Smooth muscle cell (in vitro differentiated cells): ENCODE data around the gene ETFB. TPM values are rescaled to one million over a fixed set of nuclear protein-coding genes. Genes with fewer than 3 reads are reported as not detected.
A peak's percentile ranks its signal among the peaks of the same experiment; 100 is the strongest.

Source experiments
- DNase-seq: peaks from one replicate; lab custom pipeline; 2025; ENCODE audit not compliant: unreplicated experiment; lab: John Stamatoyannopoulos, UW
- H2AFZ ChIP-seq: fragments of 200-600 bp; sonication (generic); 2 replicates; pipeline ENCODE4 v1.6.0; 2016; ENCODE audit warnings: antibody characterized with exemption, low read depth, mild to moderate bottlenecking
- H3F3A ChIP-seq: fragments of 200-600 bp; sonication (generic); 2 replicates; pipeline ENCODE4 v1.6.0; 2017; ENCODE audit warnings: antibody characterized with exemption, low read depth
- H3K27ac ChIP-seq: fragments of 200-600 bp; sonication (generic); 2 replicates; pipeline ENCODE4 v1.5.1; 2016; ENCODE audit warnings: low read depth, mild to moderate bottlenecking
- H3K27me3 ChIP-seq: fragments of 200-600 bp; sonication (generic); 2 replicates; pipeline ENCODE4 v1.6.1; 2016; ENCODE audit warnings: low read depth, mild to moderate bottlenecking
- H3K36me3 ChIP-seq: fragments of 200-600 bp; sonication (generic); 2 replicates; pipeline ENCODE4 v1.5.1; 2016; ENCODE audit warnings: low read depth
- H3K4me1 ChIP-seq: fragments of 200-600 bp; sonication (generic); 2 replicates; pipeline ENCODE4 v1.5.1; 2016; ENCODE audit warnings: low read depth
- H3K4me2 ChIP-seq: fragments of 200-600 bp; sonication (generic); 2 replicates; pipeline ENCODE4 v1.6.0; 2016; ENCODE audit warnings: mild to moderate bottlenecking
- H3K4me3 ChIP-seq: fragments of 200-600 bp; sonication (generic); 2 replicates; pipeline ENCODE4 v1.5.1; 2016; ENCODE audit warnings: mild to moderate bottlenecking
- H3K79me2 ChIP-seq: fragments of 200-600 bp; sonication (generic); 2 replicates; pipeline ENCODE4 v1.6.0; 2016; ENCODE audit warnings: low read depth, mild to moderate bottlenecking
- H3K9ac ChIP-seq: fragments of 200-600 bp; sonication (generic); 2 replicates; pipeline ENCODE4 v1.6.0; 2016; ENCODE audit warnings: low read depth
- H3K9me3 ChIP-seq: fragments of 200-600 bp; sonication (generic); replicated peaks from 2 replicates; pipeline ENCODE4 v1.5.1; 2016; ENCODE audit warnings: low read depth
- H4K20me1 ChIP-seq: fragments of 200-600 bp; sonication (generic); 2 replicates; pipeline ENCODE4 v1.6.0; 2016; ENCODE audit warnings: low read depth
- WGBS: methylation state at CpG from one replicate; pipeline ENCODE4 v1.1.7; 2016; ENCODE audit warnings: low lambda C conversion rate; 5-methylcytosine and 5-hydroxymethylcytosine counted together
- polyA plus RNA-seq: library from polyadenylated mRNA; unstranded; fragments of >200 nt; fragmentation: Nextera tagmentation; extraction: Ambion mirVana; gene quantifications from 2 replicates; pipeline ENCODE4 v1.2.1, GENCODE V29; 2016
- total RNA-seq: library from RNA; depleted of rRNA; stranded (reverse); fragments of >200 nt; gene quantifications from 2 replicates; pipeline ENCODE4 v1.2.3, GENCODE V29; 2014
- TF ChIP-seq, protein P1 (sequence below): fragments of 200-600 bp; sonication (generic); IDR thresholded peaks from 2 replicates; pipeline ENCODE4 v1.5.1; 2017; ENCODE audit warnings: borderline replicate concordance, mild to moderate bottlenecking, antibody characterized with exemption; ENCODE audit not compliant: insufficient read depth, poor library complexity, severe bottlenecking

Gene ETFB
- total and polyA plus RNA-seq, 2 experiments from 2014 or later, result 51.1 to 94.5 TPM

DNA sequence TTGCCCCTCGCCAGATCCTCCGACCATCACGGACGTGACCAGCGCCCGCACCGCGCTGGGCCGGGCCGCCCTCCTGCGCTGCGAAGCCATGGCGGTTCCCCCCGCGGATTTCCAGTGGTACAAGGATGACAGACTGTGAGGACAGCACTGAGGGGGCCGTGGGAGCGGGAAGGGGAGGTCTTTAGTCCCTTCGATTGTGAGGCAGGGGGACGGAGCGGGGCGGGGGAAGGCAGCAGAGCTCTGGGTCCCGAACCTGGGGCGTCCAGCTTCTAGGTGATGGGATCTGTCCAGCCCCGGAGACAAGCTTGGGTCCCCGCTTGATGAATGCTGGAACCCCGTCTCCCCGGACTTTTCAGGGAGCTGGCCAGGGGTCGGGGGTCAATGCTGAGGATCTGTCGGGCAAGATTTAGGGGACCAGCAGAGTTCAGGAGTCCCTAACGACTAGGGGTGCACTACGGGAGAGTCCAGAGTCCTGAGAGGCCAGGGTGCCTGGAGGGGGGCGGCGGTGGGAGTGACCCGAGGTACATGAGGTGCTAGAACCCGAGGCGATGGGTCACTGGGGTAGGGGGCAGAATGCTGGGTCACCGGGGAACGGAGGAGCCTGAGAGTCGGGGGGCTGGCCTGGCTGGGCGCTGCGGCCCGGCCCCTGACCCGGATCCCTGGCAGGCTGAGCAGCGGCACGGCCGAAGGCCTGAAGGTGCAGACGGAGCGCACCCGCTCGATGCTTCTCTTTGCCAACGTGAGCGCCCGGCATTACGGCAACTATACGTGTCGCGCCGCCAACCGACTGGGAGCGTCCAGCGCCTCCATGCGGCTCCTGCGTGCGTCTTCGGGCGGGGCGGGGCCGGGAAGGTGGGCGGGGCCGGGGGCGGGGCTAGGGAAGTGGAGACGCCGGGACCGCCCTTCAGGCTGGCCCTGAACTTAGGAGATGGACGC is 38.9 kb downstream of the ETFB start:
- no peak overlapping the region for H2AFZ ChIP-seq
- peak overlapping the region; percentile 77 for H3K4me2 ChIP-seq
- H3K4me3 ChIP-seq, result peak overlapping the region; percentile 25

DNA sequence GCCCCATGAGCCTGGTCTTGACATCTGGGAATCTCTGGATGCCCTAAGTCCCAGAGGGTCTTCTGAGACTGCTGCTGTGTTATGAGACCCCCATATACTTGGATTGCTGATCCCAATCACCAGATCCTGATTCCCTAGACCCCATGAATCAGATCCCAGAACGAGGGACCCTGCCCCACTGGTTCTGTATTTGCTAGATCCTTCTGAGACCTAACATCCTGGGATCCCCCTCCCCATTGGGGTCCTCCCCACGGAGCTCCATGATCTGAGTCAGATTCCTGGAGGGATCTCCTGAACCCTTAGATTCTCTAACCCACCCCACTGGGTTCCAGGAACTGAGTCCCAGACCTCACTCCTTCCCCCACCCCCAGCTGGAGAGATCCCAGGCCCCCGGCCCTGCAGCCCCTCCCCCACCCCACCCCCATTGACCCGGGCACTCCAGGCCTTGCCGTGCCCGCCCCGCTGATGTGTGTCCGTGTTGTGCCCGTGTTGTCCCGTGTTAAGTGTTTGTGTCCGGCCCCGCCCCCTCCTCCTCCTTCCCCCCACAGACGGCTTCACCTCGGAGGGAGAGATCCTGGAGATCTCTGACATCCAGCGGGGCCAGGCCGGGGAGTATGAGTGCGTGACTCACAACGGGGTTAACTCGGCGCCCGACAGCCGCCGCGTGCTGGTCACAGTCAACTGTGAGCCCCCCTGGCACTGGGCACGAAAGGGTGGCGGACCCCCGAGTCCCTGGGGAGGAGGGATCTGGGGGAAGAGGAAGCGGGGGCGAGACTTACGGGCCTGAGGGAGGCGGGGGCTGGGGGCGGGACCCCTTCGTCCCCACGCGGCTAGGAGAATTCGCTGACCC is 39.7 kb downstream of the ETFB start:
- no peaks in the 10 kb centered on the region for H3K4me1 ChIP-seq
- no peaks in the 10 kb centered on the region for H3K36me3 ChIP-seq
- H3F3A ChIP-seq, result no peaks in the 10 kb centered on the region
- H3K27me3 ChIP-seq, result no peaks in the 10 kb centered on the region
- DNase-seq, result no peak
- H3K27ac ChIP-seq, result no peak overlapping the region
- H3K9me3 ChIP-seq, result no peaks in the 10 kb centered on the region
- H3K79me2 ChIP-seq, result no peaks in the 10 kb centered on the region
- 52% methylated on average over 15 of the region's 36 CpGs for WGBS
- H3K9ac ChIP-seq, result no peak overlapping the region
- no peak overlapping the region for H3K4me3 ChIP-seq
- no peaks in the 10 kb centered on the region for H4K20me1 ChIP-seq
- H2AFZ ChIP-seq, result no peak overlapping the region
- TF ChIP-seq, protein P1, sequence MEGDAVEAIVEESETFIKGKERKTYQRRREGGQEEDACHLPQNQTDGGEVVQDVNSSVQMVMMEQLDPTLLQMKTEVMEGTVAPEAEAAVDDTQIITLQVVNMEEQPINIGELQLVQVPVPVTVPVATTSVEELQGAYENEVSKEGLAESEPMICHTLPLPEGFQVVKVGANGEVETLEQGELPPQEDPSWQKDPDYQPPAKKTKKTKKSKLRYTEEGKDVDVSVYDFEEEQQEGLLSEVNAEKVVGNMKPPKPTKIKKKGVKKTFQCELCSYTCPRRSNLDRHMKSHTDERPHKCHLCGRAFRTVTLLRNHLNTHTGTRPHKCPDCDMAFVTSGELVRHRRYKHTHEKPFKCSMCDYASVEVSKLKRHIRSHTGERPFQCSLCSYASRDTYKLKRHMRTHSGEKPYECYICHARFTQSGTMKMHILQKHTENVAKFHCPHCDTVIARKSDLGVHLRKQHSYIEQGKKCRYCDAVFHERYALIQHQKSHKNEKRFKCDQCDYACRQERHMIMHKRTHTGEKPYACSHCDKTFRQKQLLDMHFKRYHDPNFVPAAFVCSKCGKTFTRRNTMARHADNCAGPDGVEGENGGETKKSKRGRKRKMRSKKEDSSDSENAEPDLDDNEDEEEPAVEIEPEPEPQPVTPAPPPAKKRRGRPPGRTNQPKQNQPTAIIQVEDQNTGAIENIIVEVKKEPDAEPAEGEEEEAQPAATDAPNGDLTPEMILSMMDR, result no peak
- no peak overlapping the region for H3K4me2 ChIP-seq

More for the DNA sequence above, 38.9 kb downstream of the ETFB start:
- Histone ChIP-seq H3F3A (no peaks in the 10 kb centered on the region), H3K9ac (no peak overlapping the region), H3K27me3 (no peaks in the 10 kb centered on the region), H3K79me2 (no peaks in the 10 kb centered on the region), H4K20me1 (no peaks in the 10 kb centered on the region), H3K9me3 (no peaks in the 10 kb centered on the region), H3K27ac (no peak overlapping the region), H3K4me1 (no peaks in the 10 kb centered on the region), H3K36me3 (no peaks in the 10 kb centered on the region)
- DNase-seq, result no peak
- WGBS, result 38% methylated on average over 43 of the region's 75 CpGs
- TF ChIP-seq, protein P1, result no peak

DNA sequence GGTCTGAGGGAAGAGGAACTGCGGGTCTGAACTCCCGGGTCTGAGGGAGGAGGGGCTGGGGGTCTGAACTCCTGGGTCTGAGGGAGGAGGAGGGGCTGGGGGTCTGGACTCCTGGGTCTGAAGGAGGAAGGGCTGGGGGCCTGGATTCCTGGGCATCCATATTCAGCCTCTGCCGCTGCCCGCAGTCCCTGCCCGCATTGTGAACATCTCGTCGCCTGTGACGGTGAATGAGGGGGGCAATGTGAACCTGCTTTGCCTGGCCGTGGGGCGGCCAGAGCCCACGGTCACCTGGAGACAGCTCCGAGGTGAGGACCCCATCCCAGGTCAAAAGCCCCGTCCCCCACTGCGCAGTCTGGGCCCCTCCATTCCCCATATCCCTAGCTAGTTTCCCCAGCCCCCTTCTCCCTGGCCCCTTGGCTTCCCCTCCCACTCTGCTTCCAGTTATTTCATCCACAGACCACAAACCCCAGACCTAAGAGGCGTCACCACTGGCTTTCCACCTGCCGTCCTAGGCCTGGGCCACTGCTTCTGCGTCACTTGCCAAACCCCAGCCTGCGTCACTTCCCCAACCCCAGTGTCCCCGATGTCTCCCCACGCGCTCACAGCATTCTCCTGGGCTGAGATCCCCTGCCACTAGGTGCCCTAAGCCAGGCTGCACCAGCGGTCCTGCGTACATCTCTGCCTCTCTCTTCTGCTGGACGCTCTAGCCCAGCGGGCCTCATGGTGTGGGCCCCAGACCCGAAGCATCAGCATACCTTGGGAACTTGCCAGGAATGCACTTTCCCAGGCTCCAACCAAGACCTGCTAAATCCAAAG is 40.8 kb downstream of the ETFB start:
- DNase-seq, result no peak
- no peaks in the 10 kb centered on the region for H3K27me3 ChIP-seq
- WGBS, result 96% methylated on average over 15 of the region's 26 CpGs
- no peaks in the 10 kb centered on the region for H3K4me1 ChIP-seq
- H3K36me3 ChIP-seq, result no peaks in the 10 kb centered on the region
- no peaks in the 10 kb centered on the region for H3F3A ChIP-seq
- H3K9ac ChIP-seq, result no peak overlapping the region
- no peak overlapping the region for H3K27ac ChIP-seq
- no peak overlapping the region for H3K4me3 ChIP-seq
- no peaks in the 10 kb centered on the region for H4K20me1 ChIP-seq
- H3K79me2 ChIP-seq, result no peaks in the 10 kb centered on the region
- H2AFZ ChIP-seq, result no peak overlapping the region
- TF ChIP-seq, protein P1, result no peak
- H3K4me2 ChIP-seq, result no peak overlapping the region
- no peaks in the 10 kb centered on the region for H3K9me3 ChIP-seq
